HG03060 (cell line): ENCODE results near the gene TMEM132C.
"Not testable (repeated sequence)": the region's sequence is repeated elsewhere in the genome, so short reads cannot be mapped to it uniquely, and the experiment has no call there.

Source experiments
- ATAC-seq: cut with Tn5 transposase; IDR thresholded peaks from one replicate; pipeline ENCODE4 v1.9.1; 2021; ENCODE audit warnings: low read depth, moderate number of reproducible peaks; ENCODE audit not compliant: unreplicated experiment

The TMEM132C gene

GRCh38 chr12:128267131-128267622, at the start of gene TMEM132C:
Gene TMEM132C, plus strand, starts transcription at chr12:128267170. Its CDS starts 233 bp downstream, at chr12:128267403.
- no peak for ATAC-seq

DNA sequence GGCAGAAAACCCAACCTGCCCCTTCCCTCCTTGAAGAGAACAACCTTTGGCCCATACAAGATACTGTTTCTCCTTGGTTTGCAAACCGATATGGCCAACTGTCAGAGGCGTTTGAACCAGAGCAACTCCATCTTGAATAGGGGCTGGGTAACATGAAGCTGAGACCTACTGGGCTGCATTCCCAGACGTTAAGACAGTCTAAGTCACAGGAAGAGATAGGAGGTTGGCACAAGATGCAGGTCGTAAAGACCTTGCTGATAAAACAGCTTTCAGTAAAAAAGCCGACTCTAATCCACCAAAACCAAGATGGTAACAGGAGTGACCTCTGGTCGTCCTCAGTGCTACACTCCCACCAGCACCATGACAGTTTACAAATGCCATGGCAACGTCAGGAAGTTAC, 42.7 kb upstream of the TMEM132C start:
- no peak for ATAC-seq

- no peak for ATAC-seq
Observed at GRCh38 chr12:128228581-128228980, 38.4 kb upstream of the TMEM132C start.

GRCh38 chr12:128235635-128236417, 31.1 kb upstream of the TMEM132C start:
- ATAC-seq: no peak

GRCh38 chr12:128236525-128236924, 30.4 kb upstream of the TMEM132C start:
- ATAC-seq: no peak

- no peak for ATAC-seq
Observed at GRCh38 chr12:128240745-128241144, 26.2 kb upstream of the TMEM132C start.

- no peak for ATAC-seq
Observed at GRCh38 chr12:128245121-128245520, 21.8 kb upstream of the TMEM132C start.

- ATAC-seq: no peak
Observed at GRCh38 chr12:128245905-128246304, 21.1 kb upstream of the TMEM132C start.

DNA sequence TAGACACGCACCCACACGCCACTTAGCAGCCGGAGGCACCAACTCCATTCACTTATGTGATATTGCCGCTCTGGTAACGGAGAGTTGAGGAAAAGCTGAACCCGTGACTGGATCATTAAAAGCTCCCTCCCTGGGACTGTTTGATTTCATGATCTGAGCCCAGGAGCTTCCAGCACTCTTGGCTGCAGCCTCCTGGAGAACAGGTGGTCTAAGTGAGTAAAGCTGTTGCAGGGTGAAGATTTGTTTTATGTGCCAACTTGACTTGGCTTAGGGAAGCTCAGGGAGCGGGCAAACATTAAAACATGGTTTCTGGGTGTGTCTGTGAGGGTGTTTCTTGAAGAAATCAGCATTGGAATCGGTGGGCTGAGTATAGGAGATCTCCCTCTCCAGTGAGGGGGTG, 16.9 kb upstream of the TMEM132C start:
- ATAC-seq: no peak

GRCh38 chr12:128253829-128254228, 13.1 kb upstream of the TMEM132C start:
- not testable (repeated sequence) for ATAC-seq

- ATAC-seq: no peak
Observed at GRCh38 chr12:128258866-128259555, 8.0 kb upstream of the TMEM132C start.

- no peak for ATAC-seq
Observed at GRCh38 chr12:128259556-128260070, 7.4 kb upstream of the TMEM132C start.

DNA sequence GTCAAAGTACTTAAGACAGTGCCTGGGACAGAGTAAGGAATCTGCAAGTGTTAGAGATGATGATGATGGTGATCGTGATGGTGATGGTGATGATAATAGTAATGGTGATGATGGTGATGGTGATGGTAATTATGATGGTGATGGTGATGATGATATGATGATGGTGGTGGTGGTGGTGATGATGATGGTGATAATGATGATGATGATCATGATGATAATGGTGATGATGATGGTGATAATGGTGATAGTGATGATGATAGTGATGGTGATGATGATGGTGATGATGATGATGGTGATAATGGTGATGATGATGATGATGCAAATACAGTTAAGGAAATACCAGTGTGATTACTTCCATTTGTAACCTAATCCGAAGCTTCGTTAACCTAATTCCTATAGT, 5.2 kb upstream of the TMEM132C start:
- ATAC-seq: no peak

GRCh38 chr12:128265566-128265965, 1.4 kb upstream of the TMEM132C start:
- ATAC-seq: no peak

DNA sequence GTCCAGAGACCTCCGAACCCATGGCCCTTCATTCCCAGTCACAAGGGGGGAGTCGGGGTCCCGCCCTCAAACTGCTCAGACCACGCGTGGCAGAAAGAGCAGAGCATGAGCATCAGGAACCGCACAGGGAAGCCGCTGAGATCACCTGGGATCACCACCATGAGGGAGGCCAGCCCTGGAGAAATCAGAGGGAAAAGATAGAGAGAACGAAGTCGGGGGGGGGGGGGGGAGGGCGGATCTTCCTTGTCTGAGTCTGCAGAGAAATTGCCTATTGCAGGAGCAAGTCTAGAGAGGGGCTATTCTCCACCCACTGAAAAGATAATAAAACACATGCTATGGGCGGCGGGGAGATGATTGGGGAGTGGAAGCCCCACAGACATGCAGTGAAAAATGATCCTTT, 884 bp upstream of the TMEM132C start:
- ATAC-seq: no peak

- no peak for ATAC-seq
Observed at GRCh38 chr12:128266541-128267130, 334 bp upstream of the TMEM132C start.

GRCh38 chr12:128267651-128268378, 845 bp downstream of the TMEM132C start:
- ATAC-seq: no peak

GRCh38 chr12:128268379-128268995, 1.5 kb downstream of the TMEM132C start:
- ATAC-seq: no peak

GRCh38 chr12:128269181-128269591, 2.2 kb downstream of the TMEM132C start:
- ATAC-seq: no peak

- no peak for ATAC-seq
Observed at GRCh38 chr12:128276471-128276870, 9.5 kb downstream of the TMEM132C start.
